GM21737 (cell line): ENCODE data around the gene NDRG4.

Source experiments
- ATAC-seq: cut with Tn5 transposase; IDR thresholded peaks from one replicate; pipeline ENCODE4 v1.9.1; 2021; ENCODE audit warnings: mild to moderate bottlenecking, moderate library complexity; ENCODE audit not compliant: unreplicated experiment

NDRG4 gene

GRCh38 chr16:58508671-58509251 is 8.8 kb downstream of the NDRG4 start:
- no peak for ATAC-seq

- ATAC-seq = no peak
These were observed 9.5 kb downstream of the NDRG4 start for GRCh38 chr16:58509256-58510096.

GRCh38 chr16:58510097-58510775 is 10.3 kb downstream of the NDRG4 start:
- ATAC-seq = no peak

GRCh38 chr16:58510776-58511628 is 11.1 kb downstream of the NDRG4 start:
- no peak for ATAC-seq

- ATAC-seq = no peak
These were observed 12.2 kb downstream of the NDRG4 start for GRCh38 chr16:58511933-58512815.

GRCh38 chr16:58513874-58514273 is 13.9 kb downstream of the NDRG4 start:
- ATAC-seq = no peak

- peak; percentile 64 for ATAC-seq
These were observed 15.4 kb downstream of the NDRG4 start, which contains the start of gene SETD6 for GRCh38 chr16:58515125-58515870. Gene SETD6 (plus strand): TSS chr16:58515517. CDS start chr16:58515538, 21 bp downstream.

GRCh38 chr16:58515871-58516767 is 16.2 kb downstream of the NDRG4 start:
- ATAC-seq = peak; percentile 43

GRCh38 chr16:58516768-58517107 is 16.8 kb downstream of the NDRG4 start:
- ATAC-seq = no peak

- peak; percentile 30 for ATAC-seq
These were observed 18.4 kb downstream of the NDRG4 start for GRCh38 chr16:58518083-58518979.

- ATAC-seq = no peak
These were observed 19.0 kb downstream of the NDRG4 start for GRCh38 chr16:58518980-58519368.

- no peak for ATAC-seq
These were observed 19.8 kb downstream of the NDRG4 start for GRCh38 chr16:58519707-58520106.

- no peak for ATAC-seq
These were observed 30.2 kb downstream of the NDRG4 start for GRCh38 chr16:58530179-58530578.

GRCh38 chr16:58532414-58532813 is 32.5 kb downstream of the NDRG4 start:
- no peak for ATAC-seq

GRCh38 chr16:58533751-58534470 is 34.0 kb downstream of the NDRG4 start:
- ATAC-seq = no peak

GRCh38 chr16:58535100-58535499 is 35.2 kb downstream of the NDRG4 start:
- ATAC-seq = no peak

- no peak for ATAC-seq
These were observed 36.3 kb downstream of the NDRG4 start for GRCh38 chr16:58536278-58536677.
